GM12874 (cell line): ENCODE results near the gene NPTXR.

Experiments
- TF ChIP-seq, protein P1 (sequence below): IDR thresholded peaks from 2 replicates; pipeline ENCODE4 v1.5.1; 2011; ENCODE audit warnings: low read depth, mild to moderate bottlenecking, control low read depth, low read length, moderate library complexity; ENCODE audit not compliant: insufficient read depth

Gene NPTXR

DNA sequence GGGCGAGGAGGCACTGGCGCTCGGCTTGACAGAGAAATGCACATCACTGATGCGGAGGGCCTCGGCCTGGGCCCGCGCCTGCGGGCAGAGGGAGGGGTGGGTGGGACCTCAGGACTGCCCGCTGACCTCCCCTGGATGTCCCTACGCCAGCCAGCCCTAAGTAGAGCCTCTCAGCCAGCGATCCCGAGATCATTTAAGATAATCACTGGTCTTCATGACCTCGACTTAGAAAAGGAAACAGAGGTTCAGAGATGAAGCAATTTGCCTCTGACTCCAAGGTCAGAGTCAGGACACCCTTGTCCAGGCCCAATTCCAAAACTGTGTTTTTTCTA lies 23.3 kb upstream of the NPTXR start:
- TF ChIP-seq, protein P1, sequence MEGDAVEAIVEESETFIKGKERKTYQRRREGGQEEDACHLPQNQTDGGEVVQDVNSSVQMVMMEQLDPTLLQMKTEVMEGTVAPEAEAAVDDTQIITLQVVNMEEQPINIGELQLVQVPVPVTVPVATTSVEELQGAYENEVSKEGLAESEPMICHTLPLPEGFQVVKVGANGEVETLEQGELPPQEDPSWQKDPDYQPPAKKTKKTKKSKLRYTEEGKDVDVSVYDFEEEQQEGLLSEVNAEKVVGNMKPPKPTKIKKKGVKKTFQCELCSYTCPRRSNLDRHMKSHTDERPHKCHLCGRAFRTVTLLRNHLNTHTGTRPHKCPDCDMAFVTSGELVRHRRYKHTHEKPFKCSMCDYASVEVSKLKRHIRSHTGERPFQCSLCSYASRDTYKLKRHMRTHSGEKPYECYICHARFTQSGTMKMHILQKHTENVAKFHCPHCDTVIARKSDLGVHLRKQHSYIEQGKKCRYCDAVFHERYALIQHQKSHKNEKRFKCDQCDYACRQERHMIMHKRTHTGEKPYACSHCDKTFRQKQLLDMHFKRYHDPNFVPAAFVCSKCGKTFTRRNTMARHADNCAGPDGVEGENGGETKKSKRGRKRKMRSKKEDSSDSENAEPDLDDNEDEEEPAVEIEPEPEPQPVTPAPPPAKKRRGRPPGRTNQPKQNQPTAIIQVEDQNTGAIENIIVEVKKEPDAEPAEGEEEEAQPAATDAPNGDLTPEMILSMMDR = no peak

GRCh38 chr22:38866399-38867123 lies 22.7 kb upstream of the NPTXR start:
- TF ChIP-seq, protein P1 = no peak

GRCh38 chr22:38866024-38866398 lies 22.2 kb upstream of the NPTXR start:
- TF ChIP-seq, protein P1 = no peak

DNA sequence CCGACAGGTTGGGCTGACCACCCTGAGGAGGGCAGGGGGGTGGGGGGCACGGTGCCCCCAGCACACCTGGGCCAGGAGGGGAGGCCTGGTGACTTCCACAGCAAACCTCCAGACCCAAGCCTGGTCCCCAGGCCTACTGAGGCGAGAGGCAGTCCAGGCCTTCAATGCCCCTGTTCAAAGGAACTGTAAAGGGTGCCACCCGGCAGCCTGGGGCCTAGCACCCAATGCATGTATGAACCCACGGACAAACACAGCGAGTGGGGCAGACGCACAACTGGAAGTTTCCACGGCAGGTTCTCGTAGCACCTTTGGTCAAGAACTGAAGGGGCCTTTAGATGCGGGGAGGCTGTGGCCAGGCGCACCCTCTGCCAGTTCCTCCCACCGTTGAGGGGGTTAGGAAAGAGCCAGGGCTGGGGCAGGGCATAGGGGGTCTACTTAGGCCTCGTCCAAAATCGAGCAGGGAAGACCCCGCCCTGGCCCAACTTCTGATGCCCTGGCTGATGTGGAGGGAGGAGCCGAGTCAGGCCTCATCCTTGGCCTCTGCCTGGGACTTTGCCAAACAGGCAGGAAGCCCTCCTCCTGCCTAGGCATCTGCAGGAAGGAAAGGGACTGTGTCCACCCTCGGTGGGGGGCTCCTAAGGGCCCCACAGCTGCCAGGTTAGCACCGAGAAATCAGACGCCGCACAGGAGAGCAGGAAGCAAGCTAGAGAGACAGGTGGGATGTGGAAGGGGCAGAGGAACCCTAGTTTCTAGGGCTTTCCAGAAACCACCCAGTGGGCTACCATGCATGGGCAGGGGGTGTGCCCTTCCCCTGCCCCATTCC lies 21.6 kb upstream of the NPTXR start:
- TF ChIP-seq, protein P1 = no peak

GRCh38 chr22:38864361-38865191 lies 20.7 kb upstream of the NPTXR start:
- TF ChIP-seq, protein P1 = no peak

DNA sequence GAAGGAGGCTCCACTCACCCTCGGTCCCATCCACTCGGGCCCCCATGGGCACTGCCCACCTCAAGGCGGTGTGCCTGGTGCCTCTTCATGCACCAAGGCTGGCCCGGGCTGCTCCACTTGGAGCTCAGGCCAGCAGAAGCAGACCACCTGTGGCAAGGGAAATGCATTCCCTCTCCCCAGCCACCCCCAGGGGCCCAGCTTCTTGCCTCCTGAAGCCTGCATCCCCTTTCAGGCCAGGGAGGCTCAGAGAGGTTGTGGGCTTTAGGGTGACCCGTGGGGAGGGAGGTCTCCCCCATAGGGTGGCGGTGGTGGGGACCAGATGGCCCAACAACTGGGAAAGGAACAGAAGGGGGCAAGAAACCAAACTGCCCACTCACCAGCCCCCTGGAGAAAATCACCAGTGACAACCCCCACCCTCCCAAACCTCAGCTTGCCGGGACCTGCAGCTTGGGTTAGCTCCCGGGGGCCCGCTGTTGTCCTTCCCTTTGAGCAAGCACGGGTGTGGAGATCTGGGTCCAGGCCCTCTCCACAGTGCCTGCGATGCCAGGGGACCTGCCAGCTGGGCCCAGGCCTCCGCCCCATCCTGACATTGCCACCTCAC lies 19.8 kb upstream of the NPTXR start:
- TF ChIP-seq, protein P1 = no peak
